Epidermal melanocyte (primary cell): ENCODE data around the gene PTPRN2.
"Not testable (repeated sequence)": the region's sequence is repeated elsewhere in the genome, so short reads cannot be mapped to it uniquely, and the experiment has no call there.

Experiments
- DNase-seq: peaks from one replicate; pipeline ENCODE4 v3.0.0; 2011; ENCODE audit warnings: low spot score; ENCODE audit not compliant: insufficient read length

PTPRN2 gene

GRCh38 chr7:158309868-158310763 lies 277.5 kb downstream of the PTPRN2 start:
- DNase-seq: no peak

GRCh38 chr7:158308001-158308400 lies 279.6 kb downstream of the PTPRN2 start:
- no peak for DNase-seq

GRCh38 chr7:158304072-158304471 lies 283.6 kb downstream of the PTPRN2 start:
- not testable (repeated sequence) for DNase-seq

- DNase-seq: no peak
These were observed 284.5 kb downstream of the PTPRN2 start for GRCh38 chr7:158303121-158303520.

GRCh38 chr7:158302274-158303070 lies 285.2 kb downstream of the PTPRN2 start:
- DNase-seq: no peak

- DNase-seq: no peak
These were observed 286.4 kb downstream of the PTPRN2 start for GRCh38 chr7:158301207-158301606.

GRCh38 chr7:158300427-158300826 lies 287.2 kb downstream of the PTPRN2 start:
- DNase-seq: no peak

- no peak for DNase-seq
These were observed 288.0 kb downstream of the PTPRN2 start for GRCh38 chr7:158299607-158300006.

- DNase-seq: no peak
These were observed 290.9 kb downstream of the PTPRN2 start for GRCh38 chr7:158296798-158297104.

- no peak for DNase-seq
These were observed 291.4 kb downstream of the PTPRN2 start for GRCh38 chr7:158295966-158296797.

GRCh38 chr7:158294468-158295215 lies 293.0 kb downstream of the PTPRN2 start:
- not testable (repeated sequence) for DNase-seq

- DNase-seq: no peak
These were observed 294.7 kb downstream of the PTPRN2 start for GRCh38 chr7:158292948-158293347.

- no peak for DNase-seq
These were observed 295.6 kb downstream of the PTPRN2 start for GRCh38 chr7:158291998-158292397.

- no peak for DNase-seq
These were observed 297.7 kb downstream of the PTPRN2 start for GRCh38 chr7:158289761-158290523.

- DNase-seq: no peak
These were observed 298.4 kb downstream of the PTPRN2 start for GRCh38 chr7:158289231-158289630.

GRCh38 chr7:158286210-158286609 lies 301.4 kb downstream of the PTPRN2 start:
- DNase-seq: no peak

- DNase-seq: no peak
These were observed 302.2 kb downstream of the PTPRN2 start for GRCh38 chr7:158285383-158285770.

GRCh38 chr7:158284617-158285382 lies 302.8 kb downstream of the PTPRN2 start:
- no peak for DNase-seq

GRCh38 chr7:158284121-158284520 lies 303.5 kb downstream of the PTPRN2 start:
- no peak for DNase-seq
